Body of pancreas (tissue), 4 donors: ENCODE results near the gene CAPN15.

Experiments
- POLR2A ChIP-seq, 3 donors: fragments of 450-650 bp; IDR thresholded peaks; one replicate each; pipeline ENCODE4 v1.6.1; 2016; ENCODE audit warnings: antibody characterized with exemption in 3 of 3, mild to moderate bottlenecking in 2 of 3
- TF ChIP-seq, protein P1 (sequence below), 7 experiments: fragments of 450-650 bp in 4 of 7; fragments of 200-600 bp in 3 of 7; sonication (generic) in 3 of 7; IDR thresholded peaks; one replicate each; pipeline ENCODE4 v1.5.1; 2016 to 2019; ENCODE audit warnings: antibody characterized with exemption in 7 of 7

DNA sequence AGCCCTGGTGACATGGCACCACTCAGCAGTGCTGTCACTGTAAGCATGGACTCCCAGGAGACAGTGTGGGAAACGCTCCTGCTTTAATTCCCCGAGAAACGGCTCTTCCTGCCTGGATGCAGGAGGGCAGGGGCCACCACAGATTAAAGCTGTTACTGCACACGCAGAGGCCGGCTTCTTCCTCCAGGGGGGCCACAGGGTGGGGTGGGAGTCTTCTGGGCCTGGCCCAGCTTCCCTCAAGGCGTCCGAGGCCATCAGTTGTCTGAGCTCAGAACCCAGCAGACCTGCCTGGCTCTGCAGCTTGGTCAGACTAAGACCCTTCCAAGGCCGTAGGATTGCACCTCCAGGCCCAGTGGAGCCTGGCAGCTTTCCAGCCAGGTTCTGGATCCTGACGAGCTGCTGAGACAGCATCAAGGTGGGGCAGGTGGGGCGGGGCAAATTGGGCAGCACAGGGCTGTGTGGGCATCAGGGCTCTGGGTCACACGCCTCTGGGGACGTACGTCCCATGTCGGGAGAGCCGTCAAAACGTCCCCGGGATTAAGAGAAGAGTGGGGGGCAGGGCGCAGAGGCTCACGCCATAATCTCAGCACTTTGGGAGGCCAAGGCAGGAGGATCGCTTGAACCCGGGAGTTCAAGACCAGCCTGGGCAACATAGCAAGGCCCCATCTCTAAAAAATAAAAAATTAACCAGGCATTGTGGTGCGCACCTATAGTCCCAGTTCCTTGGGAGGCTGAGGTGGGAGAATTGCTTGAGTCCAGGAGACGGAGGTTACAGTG is 5.0 kb upstream of the CAPN15 start:
- TF ChIP-seq, protein P1, sequence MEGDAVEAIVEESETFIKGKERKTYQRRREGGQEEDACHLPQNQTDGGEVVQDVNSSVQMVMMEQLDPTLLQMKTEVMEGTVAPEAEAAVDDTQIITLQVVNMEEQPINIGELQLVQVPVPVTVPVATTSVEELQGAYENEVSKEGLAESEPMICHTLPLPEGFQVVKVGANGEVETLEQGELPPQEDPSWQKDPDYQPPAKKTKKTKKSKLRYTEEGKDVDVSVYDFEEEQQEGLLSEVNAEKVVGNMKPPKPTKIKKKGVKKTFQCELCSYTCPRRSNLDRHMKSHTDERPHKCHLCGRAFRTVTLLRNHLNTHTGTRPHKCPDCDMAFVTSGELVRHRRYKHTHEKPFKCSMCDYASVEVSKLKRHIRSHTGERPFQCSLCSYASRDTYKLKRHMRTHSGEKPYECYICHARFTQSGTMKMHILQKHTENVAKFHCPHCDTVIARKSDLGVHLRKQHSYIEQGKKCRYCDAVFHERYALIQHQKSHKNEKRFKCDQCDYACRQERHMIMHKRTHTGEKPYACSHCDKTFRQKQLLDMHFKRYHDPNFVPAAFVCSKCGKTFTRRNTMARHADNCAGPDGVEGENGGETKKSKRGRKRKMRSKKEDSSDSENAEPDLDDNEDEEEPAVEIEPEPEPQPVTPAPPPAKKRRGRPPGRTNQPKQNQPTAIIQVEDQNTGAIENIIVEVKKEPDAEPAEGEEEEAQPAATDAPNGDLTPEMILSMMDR (IDR thresholded peaks at IDR 0.05) = no peak
- TF ChIP-seq POLR2A (IDR thresholded peaks at IDR 0.05) = no peak
